Measurements from ENCODE around the gene SLC5A6. TPM values are rescaled to one million over a fixed set of nuclear protein-coding genes. Genes with fewer than 3 reads are reported as not detected.
A peak's percentile ranks its signal among the peaks of the same experiment; 100 is the strongest.

Gene SLC5A6
- total and polyA plus RNA-seq, 7 donors = 16.8 to 64.2 (median 23.3) TPM

GRCh38 chr2:27240406-27240805 is 28.3 kb upstream of the SLC5A6 start:
- H3K27me3 ChIP-seq (ENCODE audit: insufficient read depth in 3 of 3, low read length in 2 of 3) = no peaks in the 10 kb centered on the region
- no peaks in the 10 kb centered on the region for H3K9me3 ChIP-seq
- H3K27ac ChIP-seq = no peak overlapping the region
- no peak for ATAC-seq
- 81 to 84% (median 83%) methylated on average over 9 of the region's 9 CpGs for WGBS, 3 donors
- peak in 1 of 2 donors; percentile 22 for DNase-seq
- peaks cover 7 to 96% of the 10 kb centered on the region in 2 donors for H3K36me3 ChIP-seq (ENCODE audit: insufficient read depth in 1 of 2, low read depth in 1 of 2)
- H3K4me3 ChIP-seq = no peak overlapping the region
- TF ChIP-seq CTCF (IDR thresholded peaks at IDR 0.05) = no peak
- H3K4me1 ChIP-seq = no peaks in the 10 kb centered on the region
- intact Hi-C loops (cut with DNase I) = no loop called here

- Histone ChIP-seq H3K27me3 (ENCODE audit: insufficient read depth in 3 of 3, low read length in 2 of 3) (no peaks in the 10 kb centered on the region), H3K4me1 (no peaks in the 10 kb centered on the region), H3K4me3 (no peak overlapping the region), H3K36me3 (ENCODE audit: insufficient read depth in 1 of 2, low read depth in 1 of 2) (peaks cover 7 to 100% of the 10 kb centered on the region in 2 donors), H3K9me3 (no peaks in the 10 kb centered on the region), H3K27ac (no peak overlapping the region)
- no peak for TF ChIP-seq CTCF (IDR thresholded peaks at IDR 0.05)
- peak in 1 of 2 donors; percentile 23 for DNase-seq
- WGBS, 3 donors = 95 to 97% (median 96%) methylated on average over 8 of the region's 8 CpGs
- intact Hi-C loops (cut with DNase I) = no loop called here
- no peak for ATAC-seq
These were observed 26.9 kb upstream of the SLC5A6 start for GRCh38 chr2:27238976-27239375.

GRCh38 chr2:27237341-27237945 is 25.4 kb upstream of the SLC5A6 start:
- intact Hi-C loops (cut with DNase I) = no loop called here
- Histone ChIP-seq H3K27ac (no peak overlapping the region), H3K9me3 (no peaks in the 10 kb centered on the region), H3K4me3 (no peak overlapping the region), H3K27me3 (ENCODE audit: insufficient read depth in 3 of 3, low read length in 2 of 3) (no peaks in the 10 kb centered on the region), H3K36me3 (ENCODE audit: insufficient read depth in 1 of 2, low read depth in 1 of 2) (peaks cover 10 to 100% of the 10 kb centered on the region in 2 donors), H3K4me1 (no peaks in the 10 kb centered on the region)
- ATAC-seq = no peak
- TF ChIP-seq CTCF (IDR thresholded peaks at IDR 0.05) = no peak
- DNase-seq = peak in 1 of 2 donors; percentile 41
- 95 to 97% (median 95%) methylated on average over 15 of the region's 15 CpGs for WGBS, 3 donors

GRCh38 chr2:27236626-27237025 is 24.6 kb upstream of the SLC5A6 start:
- no peak for TF ChIP-seq CTCF (IDR thresholded peaks at IDR 0.05)
- Histone ChIP-seq H3K36me3 (ENCODE audit: insufficient read depth in 1 of 2, low read depth in 1 of 2) (peaks cover 10 to 100% of the 10 kb centered on the region in 2 donors), H3K4me1 (no peaks in the 10 kb centered on the region), H3K27ac (no peak overlapping the region), H3K27me3 (ENCODE audit: insufficient read depth in 3 of 3, low read length in 2 of 3) (no peaks in the 10 kb centered on the region), H3K4me3 (no peak overlapping the region), H3K9me3 (no peaks in the 10 kb centered on the region)
- ATAC-seq = no peak
- WGBS, 3 donors = 85 to 92% (median 86%) methylated on average over 3 of the region's 3 CpGs
- peak in 1 of 2 donors; percentile 4 for DNase-seq
- intact Hi-C loops (cut with DNase I) = no loop called here

- TF ChIP-seq CTCF (IDR thresholded peaks at IDR 0.05) = no peak
- WGBS, 3 donors = 90 to 95% (median 95%) methylated on average over 12 of the region's 12 CpGs
- no peak overlapping the region for H3K4me3 ChIP-seq
- no peaks in the 10 kb centered on the region for H3K27me3 ChIP-seq (ENCODE audit: insufficient read depth in 3 of 3, low read length in 2 of 3)
- H3K27ac ChIP-seq = no peak overlapping the region
- DNase-seq (peak in 1 of 2 donors; percentile 34), ATAC-seq (no peak)
- no peaks in the 10 kb centered on the region for H3K9me3 ChIP-seq
- no peaks in the 10 kb centered on the region for H3K4me1 ChIP-seq
- H3K36me3 ChIP-seq (ENCODE audit: insufficient read depth in 1 of 2, low read depth in 1 of 2) = peaks cover 10 to 100% of the 10 kb centered on the region in 2 donors
- intact Hi-C loops (cut with DNase I) = no loop called here
These were observed 24.1 kb upstream of the SLC5A6 start for GRCh38 chr2:27236136-27236535.
